GM19468 (cell line): ENCODE data around the gene B3GALT4.

ENCODE experiments used
- ATAC-seq: cut with Tn5 transposase; IDR thresholded peaks from one replicate; pipeline ENCODE4 v1.9.1; 2021; ENCODE audit warnings: mild to moderate bottlenecking, moderate library complexity, moderate number of reproducible peaks; ENCODE audit not compliant: unreplicated experiment; ENCODE audit errors: extremely low read depth

Gene B3GALT4

DNA sequence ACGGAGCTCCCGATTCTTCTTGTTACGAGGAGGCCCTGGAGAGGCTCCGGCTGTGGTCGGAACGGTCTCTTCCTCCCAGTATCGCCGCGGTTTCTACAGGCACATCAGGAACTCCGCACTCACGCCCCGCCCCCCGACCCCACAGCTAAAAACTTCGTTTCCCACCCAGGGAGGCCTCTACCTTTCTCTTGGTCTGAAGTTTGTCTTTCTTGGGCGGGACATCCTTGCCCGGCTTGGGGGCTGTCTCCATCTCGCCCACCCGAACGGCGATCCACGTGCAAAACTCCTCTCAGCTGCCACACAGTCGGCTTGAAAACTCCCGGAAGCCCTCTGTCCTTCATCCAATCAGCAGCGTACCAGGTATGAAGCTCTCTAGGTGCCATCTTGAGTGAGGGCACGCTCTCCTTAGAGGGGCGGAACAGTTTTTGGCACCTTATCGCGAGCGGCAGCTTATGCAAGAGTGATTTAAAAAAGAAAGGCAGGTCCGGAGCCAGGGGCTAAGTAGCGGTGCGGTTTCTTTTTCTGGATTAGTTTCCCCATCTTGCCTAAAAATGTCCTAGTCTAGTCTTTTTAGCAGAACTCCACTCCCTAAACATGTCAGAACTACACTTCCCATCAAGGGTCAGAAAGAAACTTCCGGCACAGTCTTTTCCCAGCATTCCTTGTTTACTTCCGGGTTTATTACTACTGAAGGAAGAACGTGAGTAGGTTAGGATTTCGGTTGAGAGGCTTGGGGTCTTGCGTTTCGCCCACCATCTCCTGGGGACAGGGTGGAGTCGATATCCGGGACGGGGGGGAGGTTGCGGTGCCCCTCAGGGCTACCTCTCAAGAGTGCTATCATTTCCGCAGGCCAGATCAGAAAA lies 12.2 kb downstream of the B3GALT4 start, which contains the start of the genes PFDN6 and WDR46:
PFDN6 (plus strand) TSS at position 681 of the 863 bp plus-strand sequence. CDS start 256 bp downstream, outside the sequence.
WDR46 (minus strand) TSS at position 319 of the 863 bp plus-strand sequence; CDS start at position 250, 69 bp downstream.
- ATAC-seq: peak; percentile 62

DNA sequence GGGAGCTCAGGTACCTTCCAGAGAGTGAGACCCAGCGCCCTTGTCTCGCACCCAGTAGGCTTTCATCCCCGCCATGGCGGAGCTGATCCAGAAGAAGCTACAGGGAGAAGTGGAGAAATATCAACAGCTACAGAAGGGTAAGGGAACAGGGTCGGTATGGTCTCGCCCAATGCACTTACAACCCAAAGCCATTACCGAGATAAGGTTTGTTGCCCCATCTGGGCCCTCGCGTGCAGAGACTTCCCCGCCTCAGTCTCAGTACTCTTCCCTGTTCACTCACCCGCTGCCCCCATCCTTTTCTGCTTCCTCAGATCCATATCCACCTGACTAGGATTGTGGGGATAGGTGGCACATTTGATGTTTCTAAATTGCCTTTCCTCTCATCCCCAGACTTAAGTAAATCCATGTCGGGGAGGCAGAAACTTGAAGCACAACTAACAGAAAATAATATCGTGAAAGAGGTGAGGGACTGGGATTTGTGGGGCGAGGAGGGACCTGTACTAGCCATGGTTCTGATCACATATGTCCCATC lies 12.9 kb downstream of the B3GALT4 start:
- ATAC-seq: peak; percentile 15

DNA sequence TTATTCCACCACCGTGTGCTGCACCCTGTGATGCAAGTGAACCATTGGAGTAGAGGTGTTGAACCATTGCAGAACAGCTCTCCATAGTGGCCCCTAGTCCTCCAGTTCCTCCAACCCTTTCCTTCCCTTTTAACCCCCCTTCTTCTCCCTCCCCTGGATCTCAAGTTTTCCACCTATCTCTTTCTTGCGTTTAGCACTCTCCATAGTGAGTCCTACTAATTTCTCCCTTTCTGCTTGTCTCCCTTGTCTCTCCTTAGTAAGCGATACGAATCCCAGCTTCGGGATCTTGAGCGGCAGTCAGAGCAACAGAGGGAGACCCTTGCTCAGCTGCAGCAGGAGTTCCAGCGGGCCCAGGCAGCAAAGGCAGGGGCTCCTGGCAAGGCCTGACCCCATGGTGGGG lies 13.5 kb downstream of the B3GALT4 start:
- no peak for ATAC-seq

GRCh38 chr6:33292996-33293682 lies 16.2 kb downstream of the B3GALT4 start:
- ATAC-seq: no peak

GRCh38 chr6:33294086-33294823 lies 17.3 kb downstream of the B3GALT4 start:
- ATAC-seq: no peak

- ATAC-seq: no peak
Measured at GRCh38 chr6:33295621-33296369, 18.9 kb downstream of the B3GALT4 start.

DNA sequence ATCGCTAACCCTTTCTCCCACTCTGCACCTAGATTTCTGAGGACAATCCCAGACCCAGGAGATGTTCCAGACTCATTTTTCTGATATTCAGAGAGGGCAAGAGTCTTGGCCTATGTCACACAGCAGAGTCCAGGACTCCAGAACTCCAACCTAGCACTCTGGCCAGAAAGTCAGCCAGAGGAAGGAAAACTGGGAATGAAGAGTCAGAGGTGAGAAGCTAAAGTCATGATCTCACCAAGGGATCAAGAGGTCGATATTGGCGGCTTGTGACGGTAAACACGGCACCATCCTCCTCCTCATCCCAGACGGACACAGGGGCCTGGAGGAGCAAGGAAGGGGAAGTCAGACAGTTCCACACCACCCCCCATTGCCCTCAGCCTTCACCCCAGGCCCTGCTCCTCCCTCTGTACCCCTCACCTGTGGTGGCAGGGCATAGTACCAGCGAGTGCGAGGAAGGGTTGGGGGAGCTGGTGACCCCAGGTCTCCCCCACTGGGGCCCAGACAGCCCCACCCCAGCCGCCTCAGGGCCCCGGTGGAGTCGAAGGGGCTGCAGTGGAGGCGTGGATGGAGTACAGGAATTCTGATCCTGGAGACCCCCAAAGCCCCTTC lies 20.0 kb downstream of the B3GALT4 start:
- no peak for ATAC-seq

DNA sequence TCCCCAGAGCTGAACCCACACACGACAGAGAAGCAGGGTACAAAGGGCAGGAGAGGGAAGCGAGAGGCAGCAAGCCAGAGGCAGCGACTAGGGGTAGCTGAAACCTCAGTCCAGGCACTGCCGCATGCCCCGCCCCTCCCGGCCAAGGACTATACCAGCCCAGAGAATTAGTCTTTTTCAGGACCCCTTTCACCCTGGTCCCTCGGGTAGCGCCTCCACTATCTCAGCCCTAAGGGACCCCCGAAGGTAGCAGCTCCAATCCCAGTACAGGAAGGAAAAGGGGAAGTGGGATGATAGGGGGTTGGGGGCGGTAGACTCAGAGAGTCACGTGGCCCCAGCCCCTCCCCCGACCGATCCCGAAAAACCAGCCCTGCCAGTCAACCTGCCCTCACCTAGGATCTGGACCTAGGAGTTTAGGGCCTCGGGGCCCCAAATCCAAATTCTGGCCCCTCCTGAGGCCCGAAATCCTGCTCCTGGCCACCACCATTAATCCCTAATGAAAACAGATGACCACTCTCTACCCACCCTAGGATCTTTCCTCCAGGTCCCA lies 20.6 kb downstream of the B3GALT4 start:
- no peak for ATAC-seq

DNA sequence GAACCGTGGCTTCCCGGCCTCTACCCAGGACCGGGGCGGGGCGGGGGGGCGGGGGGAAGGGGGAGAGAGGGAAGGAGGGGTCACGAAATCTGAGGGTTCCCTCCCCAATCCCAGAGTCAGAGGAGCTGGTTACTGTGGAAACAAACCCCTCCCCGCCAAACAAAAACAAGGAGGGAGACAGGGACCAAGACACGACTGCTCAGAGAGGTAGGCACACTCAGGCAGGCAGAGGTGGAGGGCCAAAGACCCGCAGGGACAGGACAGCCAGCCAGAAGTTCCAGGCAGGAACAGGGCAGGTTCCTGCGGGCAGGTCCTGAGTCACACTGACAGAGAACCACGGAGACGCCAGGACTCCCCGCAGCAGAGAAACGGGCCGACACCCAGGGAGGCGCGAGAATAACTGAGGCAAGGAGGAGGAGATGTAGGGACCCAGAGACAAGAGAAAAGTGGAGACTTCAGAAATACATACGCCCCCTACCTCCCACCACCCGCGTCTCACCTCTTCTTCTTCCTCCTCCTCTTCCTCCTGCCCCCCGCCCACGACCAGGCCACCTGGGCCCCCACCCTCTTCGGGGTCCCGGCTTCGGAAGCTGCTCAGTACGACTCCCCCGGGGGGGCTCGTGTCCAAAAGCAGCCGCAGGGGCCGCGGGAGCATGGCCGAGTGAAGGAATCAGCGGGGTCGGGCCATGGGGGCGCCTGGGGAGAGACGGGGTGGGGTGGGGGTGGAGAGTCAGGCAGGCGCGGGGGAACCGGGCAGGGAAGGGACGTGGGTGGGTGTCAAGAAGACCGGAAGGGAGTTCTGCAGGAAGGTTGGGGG lies 21.2 kb downstream of the B3GALT4 start:
- ATAC-seq: no peak

DNA sequence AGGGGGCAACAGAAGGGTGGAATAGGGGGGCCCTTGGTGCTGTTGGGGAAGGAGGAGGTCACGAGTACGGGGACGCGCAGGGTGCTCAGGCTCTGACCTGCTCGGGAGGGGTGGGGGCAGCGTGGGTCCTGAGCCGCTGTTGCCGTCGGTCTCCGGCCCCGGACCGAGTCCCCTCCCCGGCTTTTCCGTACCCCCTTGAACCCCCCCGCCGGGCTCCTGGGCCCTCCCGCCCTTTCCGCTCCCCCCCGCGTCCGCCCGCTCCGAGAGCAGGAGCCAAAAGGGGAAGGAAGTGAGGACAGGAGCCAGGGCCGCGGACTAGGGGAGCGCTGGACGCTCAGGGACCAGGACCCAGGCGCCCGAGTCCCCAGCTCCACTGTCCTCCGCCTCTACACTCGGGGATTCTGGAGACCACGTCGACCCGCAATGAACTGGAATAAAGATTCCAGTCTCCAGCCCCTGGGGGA lies 21.9 kb downstream of the B3GALT4 start, which contains the start of gene RGL2:
RGL2 (minus strand) TSS at position 170 of the 464 bp plus-strand sequence. CDS start 332 bp downstream, outside the sequence.
- no peak for ATAC-seq

GRCh38 chr6:33299237-33299944 lies 22.5 kb downstream of the B3GALT4 start:
- ATAC-seq: no peak

GRCh38 chr6:33301877-33302276 lies 25.0 kb downstream of the B3GALT4 start:
- no peak for ATAC-seq

- ATAC-seq: no peak
Measured at GRCh38 chr6:33304216-33304615, 27.3 kb downstream of the B3GALT4 start.

DNA sequence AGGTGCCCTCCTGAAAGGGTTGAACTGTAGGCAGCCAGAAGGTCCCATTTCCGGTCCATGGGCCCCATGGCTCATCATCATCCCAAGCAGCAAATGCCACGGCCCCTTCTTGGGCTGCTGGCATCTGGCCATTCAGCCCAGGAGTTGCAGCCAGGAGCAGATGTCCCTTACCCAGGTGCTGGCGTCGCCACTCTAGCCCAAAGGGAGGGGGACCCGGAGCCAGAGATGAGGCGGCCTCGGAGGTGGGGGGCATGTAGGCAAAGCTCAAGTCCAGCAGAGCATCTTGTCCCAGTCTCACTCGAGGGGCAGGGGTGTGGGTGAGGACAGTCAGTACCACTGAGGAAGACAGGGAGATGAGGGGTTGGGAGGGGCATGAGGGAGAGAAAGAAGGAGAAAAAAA lies 28.1 kb downstream of the B3GALT4 start:
- ATAC-seq: no peak

GRCh38 chr6:33306356-33306755 lies 29.4 kb downstream of the B3GALT4 start:
- no peak for ATAC-seq

DNA sequence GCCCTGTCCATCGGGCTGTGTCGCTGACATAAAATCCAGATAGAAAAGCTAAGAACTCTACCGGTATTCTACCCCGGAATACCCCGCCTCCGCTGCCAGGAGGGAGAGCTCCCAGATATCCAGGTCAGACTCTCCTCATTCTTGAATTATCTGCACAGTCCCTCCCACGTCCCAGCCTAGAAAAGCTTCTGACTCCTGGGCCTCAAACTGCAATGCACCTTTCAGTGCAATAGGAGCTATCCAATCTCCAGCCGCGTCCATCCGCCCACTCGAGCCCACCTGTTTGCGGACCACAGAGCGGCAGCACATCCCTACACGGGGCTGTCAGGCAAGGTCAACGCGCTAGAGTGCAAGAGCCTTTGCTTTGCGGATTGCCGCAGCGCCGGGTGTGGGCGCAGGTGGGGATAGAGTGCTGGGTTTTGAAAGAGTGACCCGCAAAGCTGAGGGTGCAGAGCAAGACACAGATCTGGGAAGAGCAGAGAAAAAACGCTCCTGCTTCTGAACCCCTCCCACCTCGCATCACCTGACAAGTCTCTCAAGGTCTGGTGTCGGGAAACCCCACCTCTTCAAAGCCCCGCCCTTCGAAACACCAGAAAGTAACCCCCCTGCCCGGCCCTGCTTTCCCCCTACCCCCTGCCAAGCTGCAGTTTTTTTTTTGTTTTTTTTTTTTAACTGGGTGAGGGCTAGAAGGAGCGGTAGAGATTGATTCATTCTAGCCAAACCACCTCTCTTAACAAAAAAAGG lies 35.6 kb downstream of the B3GALT4 start:
- no peak for ATAC-seq
